Measurements from ENCODE around the gene UGT2B7. TPM values are rescaled to one million over a fixed set of nuclear protein-coding genes. Genes with fewer than 3 reads are reported as not detected.

The UGT2B7 gene
- total and polyA plus RNA-seq, 11 donors: not detected

GRCh38 chr4:69075061-69075792, 21.0 kb upstream of the UGT2B7 start:
- Histone ChIP-seq H3K9me3 (peaks cover 0 to 7% (median 0%) of the 10 kb centered on the region in 12 donors), H3K27ac (no peak overlapping the region), H3K36me3 (no peaks in the 10 kb centered on the region), H3K27me3 (no peaks in the 10 kb centered on the region), H3K4me1 (no peaks in the 10 kb centered on the region), H3K4me3 (no peak overlapping the region)
- TF ChIP-seq, protein P1, sequence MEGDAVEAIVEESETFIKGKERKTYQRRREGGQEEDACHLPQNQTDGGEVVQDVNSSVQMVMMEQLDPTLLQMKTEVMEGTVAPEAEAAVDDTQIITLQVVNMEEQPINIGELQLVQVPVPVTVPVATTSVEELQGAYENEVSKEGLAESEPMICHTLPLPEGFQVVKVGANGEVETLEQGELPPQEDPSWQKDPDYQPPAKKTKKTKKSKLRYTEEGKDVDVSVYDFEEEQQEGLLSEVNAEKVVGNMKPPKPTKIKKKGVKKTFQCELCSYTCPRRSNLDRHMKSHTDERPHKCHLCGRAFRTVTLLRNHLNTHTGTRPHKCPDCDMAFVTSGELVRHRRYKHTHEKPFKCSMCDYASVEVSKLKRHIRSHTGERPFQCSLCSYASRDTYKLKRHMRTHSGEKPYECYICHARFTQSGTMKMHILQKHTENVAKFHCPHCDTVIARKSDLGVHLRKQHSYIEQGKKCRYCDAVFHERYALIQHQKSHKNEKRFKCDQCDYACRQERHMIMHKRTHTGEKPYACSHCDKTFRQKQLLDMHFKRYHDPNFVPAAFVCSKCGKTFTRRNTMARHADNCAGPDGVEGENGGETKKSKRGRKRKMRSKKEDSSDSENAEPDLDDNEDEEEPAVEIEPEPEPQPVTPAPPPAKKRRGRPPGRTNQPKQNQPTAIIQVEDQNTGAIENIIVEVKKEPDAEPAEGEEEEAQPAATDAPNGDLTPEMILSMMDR (IDR thresholded peaks at IDR 0.05): no peak
- no peak for TF ChIP-seq POLR2A (IDR thresholded peaks at IDR 0.05)
- DNase-seq: no peak
- WGBS, 4 donors: 35 to 55% (median 51%) methylated on average over 4 of the region's 4 CpGs
- intact Hi-C loops (cut with DNase I): no loop called here
- no peak for ATAC-seq

DNA sequence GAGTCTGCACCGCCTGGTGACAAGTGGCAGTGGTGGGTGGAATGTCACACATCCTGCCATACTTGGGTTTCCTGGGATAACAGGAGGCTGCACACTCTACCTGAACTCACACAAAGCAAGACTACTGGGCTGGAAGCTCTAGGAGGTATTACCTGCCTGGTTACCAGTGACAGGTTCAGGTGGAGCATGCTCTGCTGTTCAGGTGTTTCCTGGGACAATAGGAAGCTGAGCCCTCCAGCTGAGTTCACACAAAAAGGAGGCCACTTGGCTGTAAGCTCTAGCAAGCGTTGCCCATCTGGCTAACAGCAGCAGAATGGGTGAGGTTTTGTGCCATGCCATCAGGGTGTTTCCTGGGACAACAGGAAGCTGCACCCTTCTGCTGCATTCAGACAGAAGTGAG, 17.4 kb upstream of the UGT2B7 start:
- 81 to 93% (median 89%) methylated on average over 2 of the region's 2 CpGs for WGBS, 4 donors
- Histone ChIP-seq H3K4me3 (no peak overlapping the region), H3K9me3 (peaks cover 0 to 11% (median 0%) of the 10 kb centered on the region in 12 donors), H3K27me3 (no peaks in the 10 kb centered on the region), H3K4me1 (no peaks in the 10 kb centered on the region), H3K27ac (no peak overlapping the region), H3K36me3 (no peaks in the 10 kb centered on the region)
- DNase-seq (no peak), ATAC-seq (no peak)
- intact Hi-C loops (cut with DNase I): no loop called here
- no peak for TF ChIP-seq POLR2A (IDR thresholded peaks at IDR 0.05)
- TF ChIP-seq, protein P1 (IDR thresholded peaks at IDR 0.05): no peak

DNA sequence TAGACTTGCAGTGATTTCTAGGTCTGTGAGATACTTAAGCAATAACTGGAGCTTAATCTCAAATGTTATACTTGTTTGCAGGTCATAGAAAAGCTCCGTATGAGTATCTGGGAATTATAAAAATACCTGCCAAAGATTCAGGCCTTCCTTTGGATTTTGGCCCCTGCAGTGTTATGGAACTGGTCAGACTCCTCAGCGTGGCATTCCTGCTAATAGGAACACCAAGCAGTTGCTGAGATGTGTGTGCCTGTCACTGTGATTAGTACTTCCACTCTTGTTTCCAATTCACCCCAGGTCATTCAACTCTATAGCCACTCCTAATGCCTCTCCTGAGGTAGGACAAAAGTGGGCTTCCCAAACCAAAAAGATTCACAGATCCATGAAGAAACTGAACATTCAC, 7.8 kb upstream of the UGT2B7 start:
- WGBS, 4 donors: 73 to 88% (median 77%) methylated on average over 2 of the region's 2 CpGs
- TF ChIP-seq POLR2A (IDR thresholded peaks at IDR 0.05): no peak
- TF ChIP-seq, protein P1 (IDR thresholded peaks at IDR 0.05): no peak
- H3K9me3 ChIP-seq: peaks cover 0 to 10% (median 0%) of the 10 kb centered on the region in 12 donors

DNA sequence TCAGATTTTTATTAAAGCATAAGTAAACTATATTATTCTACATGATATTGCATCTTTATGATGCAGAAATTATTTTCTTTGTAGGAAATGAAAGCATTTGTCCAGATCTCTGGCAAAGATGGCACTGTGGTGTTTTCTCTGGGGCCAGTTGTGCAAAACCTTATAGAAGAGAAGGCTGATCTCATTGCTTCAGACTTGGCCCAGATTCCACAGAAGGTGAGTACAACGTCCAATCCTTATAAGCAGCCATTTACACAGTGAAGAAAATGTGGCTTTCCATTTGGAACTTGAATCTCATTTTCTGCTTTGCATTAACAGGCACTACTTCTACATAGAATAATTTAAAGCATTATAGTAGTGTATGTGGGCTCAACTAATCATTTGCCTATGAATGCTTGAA, 6.9 kb upstream of the UGT2B7 start:
- no peaks in the 10 kb centered on the region for H3K36me3 ChIP-seq
- H3K4me1 ChIP-seq: no peaks in the 10 kb centered on the region
- H3K9me3 ChIP-seq: peaks cover 0 to 10% (median 0%) of the 10 kb centered on the region in 12 donors
- 58 to 65% (median 61%) methylated on average over 1 of the region's 1 CpG for WGBS, 4 donors
- H3K27me3 ChIP-seq: no peaks in the 10 kb centered on the region
- H3K27ac ChIP-seq: no peak overlapping the region
- intact Hi-C loops (cut with DNase I): no loop called here
- no peak for ATAC-seq
- no peak for TF ChIP-seq POLR2A (IDR thresholded peaks at IDR 0.05)
- TF ChIP-seq, protein P1 (IDR thresholded peaks at IDR 0.05): no peak
- H3K4me3 ChIP-seq: no peak overlapping the region
- DNase-seq: no peak

More for the DNA sequence above, 7.8 kb upstream of the UGT2B7 start:
- intact Hi-C loops (cut with DNase I): no loop called here
- Histone ChIP-seq H3K36me3 (no peaks in the 10 kb centered on the region), H3K27ac (no peak overlapping the region), H3K4me3 (no peak overlapping the region), H3K27me3 (no peaks in the 10 kb centered on the region), H3K4me1 (no peaks in the 10 kb centered on the region)
- ATAC-seq (no peak), DNase-seq (no peak)
